H1 (cell line): Measurements from ENCODE around the gene KCNMB4.

Source experiments
- CTCF ChIP-seq, 3 experiments: IDR thresholded peaks; 1 replicate in 2 of 3; 2 replicates in 1 of 3; pipeline versions ENCODE4 v1.5.1 to v1.6.1; 2011; ENCODE audit warnings: low read length in 3 of 3, mild to moderate bottlenecking in 3 of 3, inconsistent platforms in 2 of 3, low read depth in 1 of 3, moderate library complexity in 1 of 3; ENCODE audit not compliant: insufficient read depth in 1 of 3; ENCODE audit errors: control extremely low read depth in 1 of 3
- EZH2 ChIP-seq: fragments of 200-600 bp; sonication (generic); IDR thresholded peaks from 2 replicates; pipeline ENCODE4 v1.7.1; 2012; ENCODE audit warnings: low read depth, mild to moderate bottlenecking, moderate library complexity, low read length, inconsistent platforms; ENCODE audit not compliant: severe bottlenecking
- JUN ChIP-seq: IDR thresholded peaks from 2 replicates; pipeline ENCODE4 v1.6.1; 2011; ENCODE audit warnings: low read depth, mild to moderate bottlenecking, improper control_type of control experiment, low read length
- JUND ChIP-seq: IDR thresholded peaks from 2 replicates; pipeline ENCODE4 v1.6.1; 2011; ENCODE audit warnings: mild to moderate bottlenecking, improper control_type of control experiment, low read length
- MAX ChIP-seq: IDR thresholded peaks from 2 replicates; pipeline ENCODE4 v1.6.1; 2012; ENCODE audit warnings: inconsistent platforms
- RAD21 ChIP-seq, 2 experiments: IDR thresholded peaks in 1 of 2; conservative IDR thresholded peaks in 1 of 2; 2 replicates each; pipeline ENCODE4 v1.6.1; 2011; ENCODE audit warnings: low read depth in 2 of 2, low read length in 2 of 2, improper control_type of control experiment in 1 of 2, inconsistent platforms in 1 of 2, mild to moderate bottlenecking in 1 of 2, moderate library complexity in 1 of 2
- SIN3A ChIP-seq, 2 experiments: IDR thresholded peaks in 1 of 2; conservative IDR thresholded peaks in 1 of 2; 2 replicates each; pipeline ENCODE4 v1.6.1; 2011 to 2012; ENCODE audit warnings: low read length in 2 of 2, improper control_type of control experiment in 1 of 2, low read depth in 1 of 2, mild to moderate bottlenecking in 1 of 2
- TAF1 ChIP-seq: IDR thresholded peaks from 2 replicates; pipeline ENCODE4 v1.6.1; 2011; ENCODE audit warnings: mild to moderate bottlenecking, low read depth, low read length
- YY1 ChIP-seq: IDR thresholded peaks from 2 replicates; pipeline ENCODE4 v1.6.1; 2011; ENCODE audit warnings: low read depth, mild to moderate bottlenecking, low read length
- TF ChIP-seq, protein P1 (sequence below): IDR thresholded peaks from 2 replicates; pipeline ENCODE4 v1.6.1; 2011; ENCODE audit warnings: low read depth, mild to moderate bottlenecking, low read length; ENCODE audit not compliant: insufficient read depth

GRCh38 chr12:70338531-70338930 lies 27.6 kb upstream of the KCNMB4 start:
- no peak for TF ChIP-seq CTCF (IDR thresholded peaks at IDR 0.05; ENCODE audit: control extremely low read depth in 1 of 3, insufficient read depth in 1 of 3, low read depth in 1 of 3, low read length in 3 of 3)
- TF ChIP-seq RAD21 (IDR thresholded peaks at IDR 0.05 in 1 of 2, conservative IDR thresholded peaks at IDR 0.05 in 1 of 2; ENCODE audit: low read depth in 2 of 2, low read length in 2 of 2) = no peak
- no peak for TF ChIP-seq JUN
- TF ChIP-seq SIN3A (conservative IDR thresholded peaks at IDR 0.05 in 1 of 2, IDR thresholded peaks at IDR 0.05 in 1 of 2; ENCODE audit: low read depth in 1 of 2, low read length in 2 of 2) = no peak
- TF ChIP-seq, protein P1, sequence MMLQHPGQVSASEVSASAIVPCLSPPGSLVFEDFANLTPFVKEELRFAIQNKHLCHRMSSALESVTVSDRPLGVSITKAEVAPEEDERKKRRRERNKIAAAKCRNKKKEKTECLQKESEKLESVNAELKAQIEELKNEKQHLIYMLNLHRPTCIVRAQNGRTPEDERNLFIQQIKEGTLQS = no peak
- TF ChIP-seq MAX = no peak
- TF ChIP-seq JUND = no peak
- TF ChIP-seq YY1 = no peak
- no peak for TF ChIP-seq TAF1
- TF ChIP-seq EZH2 = no peak
